H1 (cell line): ENCODE results near the gene MTR.

Experiments
- ASH2L ChIP-seq: fragments of 200-600, 300-600 bp; sonication (generic); IDR thresholded peaks from one replicate; pipeline ENCODE4 v1.7.1; 2017; ENCODE audit warnings: low read length
- BRCA1 ChIP-seq: IDR thresholded peaks from 2 replicates; pipeline ENCODE4 v1.6.1; 2012; ENCODE audit warnings: low read depth, low read length, improper control_type of control experiment
- CTCF ChIP-seq, 3 experiments: IDR thresholded peaks; 1 replicate in 2 of 3; 2 replicates in 1 of 3; pipeline versions ENCODE4 v1.5.1 to v1.6.1; 2011; ENCODE audit warnings: low read length in 3 of 3, mild to moderate bottlenecking in 3 of 3, inconsistent platforms in 2 of 3, low read depth in 1 of 3, moderate library complexity in 1 of 3; ENCODE audit not compliant: insufficient read depth in 1 of 3; ENCODE audit errors: control extremely low read depth in 1 of 3
- HDAC2 ChIP-seq, 2 experiments: fragments of 300-600 bp in 1 of 2; sonication (generic) in 1 of 2; IDR thresholded peaks; 2 replicates each; pipeline ENCODE4 v1.6.1; 2011 to 2012; ENCODE audit warnings: low read depth in 2 of 2, low read length in 2 of 2, mild to moderate bottlenecking in 2 of 2, moderate library complexity in 2 of 2, borderline replicate concordance in 1 of 2, inconsistent platforms in 1 of 2
- JUN ChIP-seq: IDR thresholded peaks from 2 replicates; pipeline ENCODE4 v1.6.1; 2011; ENCODE audit warnings: low read depth, mild to moderate bottlenecking, improper control_type of control experiment, low read length
- JUND ChIP-seq: IDR thresholded peaks from 2 replicates; pipeline ENCODE4 v1.6.1; 2011; ENCODE audit warnings: mild to moderate bottlenecking, improper control_type of control experiment, low read length
- KDM5A ChIP-seq: fragments of 200-600 bp; IDR thresholded peaks from 2 replicates; pipeline ENCODE4 v1.7.1; 2012; ENCODE audit warnings: mild to moderate bottlenecking, low read length, inconsistent platforms, mixed read lengths
- MAX ChIP-seq: IDR thresholded peaks from 2 replicates; pipeline ENCODE4 v1.6.1; 2012; ENCODE audit warnings: inconsistent platforms
- POLR2A ChIP-seq, 2 experiments: IDR thresholded peaks; 1 replicate in 1 of 2; 2 replicates in 1 of 2; pipeline ENCODE4 v1.6.1; 2011; ENCODE audit warnings: low read depth in 2 of 2, low read length in 2 of 2, mild to moderate bottlenecking in 2 of 2; ENCODE audit errors: control extremely low read depth in 1 of 2
- POLR2AphosphoS5 ChIP-seq: IDR thresholded peaks from 2 replicates; pipeline ENCODE4 v1.6.1; 2011; ENCODE audit warnings: low read depth, low read length
- RNF2 ChIP-seq: fragments of 200-900, 300-1000 bp; sonication (generic); IDR thresholded peaks from 2 replicates; pipeline ENCODE4 v1.7.1; 2016; ENCODE audit warnings: borderline replicate concordance, low read depth, mild to moderate bottlenecking, antibody characterized with exemption, low read length; ENCODE audit not compliant: poor library complexity, severe bottlenecking; ENCODE audit errors: missing control alignments
- SRF ChIP-seq: IDR thresholded peaks from 2 replicates; pipeline ENCODE4 v1.6.1; 2011; ENCODE audit warnings: mild to moderate bottlenecking, low read depth, low read length, moderate library complexity
- YY1 ChIP-seq: IDR thresholded peaks from 2 replicates; pipeline ENCODE4 v1.6.1; 2011; ENCODE audit warnings: low read depth, mild to moderate bottlenecking, low read length

GRCh38 chr1:236753964-236754363 is 41.1 kb upstream of the MTR start:
- TF ChIP-seq POLR2A (IDR thresholded peaks at IDR 0.05; ENCODE audit: control extremely low read depth in 1 of 2, low read depth in 2 of 2, low read length in 2 of 2) (no peak), CTCF (IDR thresholded peaks at IDR 0.05; ENCODE audit: control extremely low read depth in 1 of 3, insufficient read depth in 1 of 3, low read depth in 1 of 3, low read length in 3 of 3) (no peak), MAX (no peak), JUN (no peak), YY1 (no peak), POLR2AphosphoS5 (no peak), ASH2L (no peak), SRF (no peak), KDM5A (no peak), RNF2 (no peak), JUND (no peak), BRCA1 (no peak), HDAC2 (IDR thresholded peaks at IDR 0.05; ENCODE audit: borderline replicate concordance in 1 of 2, low read depth in 2 of 2, low read length in 2 of 2) (no peak)
